Activated CD8-positive, alpha-beta memory T cell treated with anti-CD3 and anti-CD28 coated beads, Interleukin-2, amount 50 U/mL, for 48 hours (primary cell): Measurements from ENCODE around the gene PACSIN1.

ENCODE experiments used
- DNase-seq: peaks from one replicate; pipeline ENCODE4 v3.0.0-alpha.2; 2020

PACSIN1 gene

GRCh38 chr6:34547701-34548644 is 82.1 kb downstream of the PACSIN1 start:
- DNase-seq, result no peak

GRCh38 chr6:34549026-34549803 is 83.3 kb downstream of the PACSIN1 start:
- DNase-seq, result no peak

- DNase-seq, result no peak
Measured at GRCh38 chr6:34549804-34550202, 83.9 kb downstream of the PACSIN1 start.

GRCh38 chr6:34551720-34552119 is 85.8 kb downstream of the PACSIN1 start:
- DNase-seq, result no peak

- no peak for DNase-seq
Measured at GRCh38 chr6:34552620-34553019, 86.7 kb downstream of the PACSIN1 start.

GRCh38 chr6:34553146-34553545 is 87.3 kb downstream of the PACSIN1 start:
- DNase-seq, result no peak

GRCh38 chr6:34553750-34554149 is 87.9 kb downstream of the PACSIN1 start:
- no peak for DNase-seq

GRCh38 chr6:34554291-34555006 is 88.6 kb downstream of the PACSIN1 start:
- no peak for DNase-seq

GRCh38 chr6:34555007-34555322 is 89.1 kb downstream of the PACSIN1 start:
- DNase-seq, result no peak

- DNase-seq, result no peak
Measured at GRCh38 chr6:34555328-34555727, 89.5 kb downstream of the PACSIN1 start.

GRCh38 chr6:34556031-34556471 is 90.2 kb downstream of the PACSIN1 start, which contains the start of gene SPDEF:
SPDEF (minus strand) TSS chr6:34556329; CDS start chr6:34544455, 11,874 bp downstream.
- DNase-seq, result no peak

GRCh38 chr6:34556493-34556892 is 90.6 kb downstream of the PACSIN1 start:
- DNase-seq, result no peak

GRCh38 chr6:34557228-34557627 is 91.4 kb downstream of the PACSIN1 start:
- DNase-seq, result no peak

GRCh38 chr6:34558172-34558714 is 92.4 kb downstream of the PACSIN1 start:
- no peak for DNase-seq

- no peak for DNase-seq
Measured at GRCh38 chr6:34559651-34560365, 93.9 kb downstream of the PACSIN1 start.

- DNase-seq, result no peak
Measured at GRCh38 chr6:34560366-34561226, 94.7 kb downstream of the PACSIN1 start.

- no peak for DNase-seq
Measured at GRCh38 chr6:34561227-34561530, 95.3 kb downstream of the PACSIN1 start.

- DNase-seq, result no peak
Measured at GRCh38 chr6:34562350-34562749, 96.5 kb downstream of the PACSIN1 start.

- no peak for DNase-seq
Measured at GRCh38 chr6:34562861-34563512, 97.1 kb downstream of the PACSIN1 start.

- no peak for DNase-seq
Measured at GRCh38 chr6:34563513-34563870, 97.6 kb downstream of the PACSIN1 start.

- no peak for DNase-seq
Measured at GRCh38 chr6:34564181-34564580, 98.3 kb downstream of the PACSIN1 start.
